GOT3 (cell line): ENCODE data around the gene KRTAP10-8.
"Not testable (repeated sequence)": the region's sequence is repeated elsewhere in the genome, so short reads cannot be mapped to it uniquely, and the experiment has no call there.

ENCODE experiments used
- DNase-seq: peaks from one replicate; lab custom pipeline; 2025; ENCODE audit warnings: mixed read lengths; lab: John Stamatoyannopoulos, UW

Gene KRTAP10-8

GRCh38 chr21:44612029-44612486, at the start of gene KRTAP10-8:
TSS of gene KRTAP10-8 (plus strand) at chr21:44612079. CDS start at chr21:44612101, 22 bp downstream.
- DNase-seq = no peak

- DNase-seq = no peak
Observed at GRCh38 chr21:44564099-44564498, 47.8 kb upstream of the KRTAP10-8 start.

GRCh38 chr21:44564886-44565598, 46.8 kb upstream of the KRTAP10-8 start:
- no peak for DNase-seq

DNA sequence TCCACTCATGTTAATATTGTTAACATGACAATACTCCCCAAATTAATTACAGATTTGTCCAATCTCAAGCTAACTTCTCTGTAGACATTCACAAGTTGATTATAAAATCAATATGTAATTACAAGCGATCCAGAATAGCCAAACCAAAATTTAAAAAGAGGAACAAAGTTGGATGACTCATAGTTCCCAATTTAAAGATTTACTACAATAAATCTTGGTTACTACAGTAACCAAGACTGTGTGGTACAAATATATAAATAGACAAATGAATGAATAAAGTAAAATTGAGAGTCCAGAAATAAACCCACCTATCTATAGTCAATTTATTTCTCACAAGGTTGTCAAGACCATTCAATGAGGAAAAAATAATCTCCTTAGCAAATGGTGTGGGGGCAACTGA, 45.5 kb upstream of the KRTAP10-8 start:
- DNase-seq = no peak

DNA sequence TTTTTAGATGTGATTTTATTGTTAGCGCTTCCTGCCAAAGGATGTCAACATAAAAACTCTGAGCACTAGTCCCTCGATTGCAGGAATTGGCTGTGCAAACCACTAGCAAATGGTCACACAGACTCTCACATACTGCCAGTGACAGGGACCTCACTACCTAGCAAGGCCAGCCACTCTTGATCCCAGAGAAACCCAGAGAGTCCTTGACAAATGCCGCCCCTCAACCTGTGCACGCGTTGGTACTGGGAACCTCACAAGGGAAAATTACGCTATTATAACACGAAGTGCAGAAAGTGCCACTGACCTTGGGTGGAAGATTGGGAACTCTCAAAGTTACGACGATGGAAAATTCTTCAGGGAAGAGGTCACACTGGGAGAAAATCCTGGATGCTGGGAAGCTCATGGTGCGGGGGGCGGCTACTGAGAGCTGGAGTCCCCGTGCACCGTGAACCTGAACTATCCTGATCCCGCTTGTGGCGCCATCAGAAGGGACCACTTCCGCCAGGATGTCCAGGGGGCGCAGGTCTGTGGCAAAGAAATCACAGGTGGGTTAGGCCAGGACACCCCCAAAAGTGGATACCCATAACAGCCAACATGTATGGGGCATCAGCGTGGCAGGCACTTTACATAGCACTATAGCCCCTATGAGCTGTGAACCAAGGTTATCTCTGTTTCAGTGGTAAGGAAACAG, 44.3 kb upstream of the KRTAP10-8 start:
- DNase-seq = no peak

- DNase-seq = no peak
Observed at GRCh38 chr21:44568261-44568660, 43.6 kb upstream of the KRTAP10-8 start.

- DNase-seq = no peak
Observed at GRCh38 chr21:44568667-44569556, 43.0 kb upstream of the KRTAP10-8 start.

GRCh38 chr21:44569861-44570517, 41.9 kb upstream of the KRTAP10-8 start:
- DNase-seq = no peak

DNA sequence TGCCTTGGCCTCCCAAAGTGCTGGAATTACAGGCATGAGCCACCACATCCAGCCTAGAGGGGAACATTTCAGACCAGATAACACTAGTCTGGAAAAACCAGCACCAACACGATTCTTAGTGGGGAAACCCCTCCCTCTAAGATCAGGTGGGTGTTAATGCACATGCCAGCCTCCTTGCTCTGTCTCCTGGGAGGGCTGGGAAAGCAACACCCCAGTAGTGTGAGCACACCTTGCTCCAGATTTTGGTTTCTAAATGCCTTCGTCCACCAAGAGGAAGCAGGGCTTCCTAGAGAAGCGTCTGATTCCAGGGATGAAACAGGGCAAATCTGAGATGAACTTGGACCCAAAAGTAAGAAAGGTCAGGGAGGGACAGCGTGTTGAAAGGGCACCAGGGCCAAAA, 40.6 kb upstream of the KRTAP10-8 start:
- DNase-seq = no peak

GRCh38 chr21:44571844-44572782, 39.8 kb upstream of the KRTAP10-8 start:
- no peak for DNase-seq

DNA sequence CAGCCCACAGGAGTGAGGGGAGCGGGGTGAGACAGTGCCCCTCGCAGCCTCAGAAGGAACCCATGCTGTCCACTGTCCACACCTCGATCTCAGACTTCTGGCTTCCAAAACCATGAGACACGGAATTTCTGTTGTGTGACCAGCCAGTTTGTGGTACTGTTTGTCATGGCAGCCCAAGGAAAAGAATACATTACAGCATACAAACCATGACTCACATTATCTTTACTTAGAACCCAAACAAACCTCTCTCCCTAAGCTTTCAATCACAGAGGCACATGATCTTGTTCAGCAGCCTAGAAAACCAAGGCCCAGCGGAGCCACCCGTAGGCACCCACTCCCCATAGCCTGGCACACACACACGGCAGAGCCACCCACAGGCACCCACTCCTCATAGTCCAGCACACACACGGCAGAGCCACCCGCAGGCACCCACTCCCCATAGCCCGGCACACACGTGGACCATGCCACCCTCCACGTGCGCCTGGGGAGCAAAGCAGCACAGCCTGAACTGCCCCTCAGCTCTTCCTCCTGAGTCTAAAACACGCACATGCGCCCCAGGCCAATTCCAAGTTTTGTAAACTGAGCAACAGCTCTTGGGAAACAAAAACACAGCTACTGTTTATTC, 38.8 kb upstream of the KRTAP10-8 start:
- DNase-seq = no peak

GRCh38 chr21:44573630-44574456, 38.0 kb upstream of the KRTAP10-8 start, which contains the start of gene KRTAP10-4:
TSS of gene KRTAP10-4 (plus strand) at chr21:44573729. CDS start at chr21:44573759, 30 bp downstream.
- DNase-seq = not testable (repeated sequence)

- no peak for DNase-seq
Observed at GRCh38 chr21:44574457-44575306, 37.2 kb upstream of the KRTAP10-8 start.

DNA sequence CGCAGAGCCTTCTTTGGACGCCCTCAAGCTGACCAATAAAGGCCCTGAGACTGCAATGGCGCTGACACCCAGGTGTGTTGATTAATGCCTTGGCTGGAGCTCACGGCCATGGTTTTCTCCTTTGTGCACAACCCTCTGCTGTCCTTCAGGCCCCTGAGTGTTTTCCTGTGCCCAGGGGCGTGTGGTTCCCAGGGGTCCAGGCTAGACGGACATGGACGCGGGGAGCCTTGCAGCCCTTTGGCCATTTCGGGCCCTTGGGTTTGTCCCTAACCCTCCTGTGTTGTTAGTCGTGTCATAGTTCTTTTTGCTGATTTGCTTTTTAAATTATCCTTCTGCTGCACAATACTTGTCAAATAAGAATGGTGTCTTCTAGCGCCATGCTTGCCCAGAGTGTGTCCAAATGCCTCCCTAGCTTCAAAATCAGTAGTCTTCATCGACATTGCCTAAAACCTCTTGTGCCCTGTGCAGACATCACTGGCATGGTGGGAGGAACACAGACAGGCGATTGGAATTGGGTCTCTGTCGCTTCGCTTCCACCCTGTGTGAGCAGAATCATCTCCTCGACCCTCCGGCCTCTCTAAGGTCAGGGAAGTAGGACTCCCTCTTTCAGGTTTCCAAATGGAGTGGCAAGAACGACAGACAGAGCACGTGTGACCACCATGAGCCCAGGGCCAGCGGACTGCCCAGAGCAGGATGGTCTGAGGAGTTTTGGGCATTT, 36.4 kb upstream of the KRTAP10-8 start:
- no peak for DNase-seq

GRCh38 chr21:44576025-44576420, 35.9 kb upstream of the KRTAP10-8 start:
- no peak for DNase-seq

- no peak for DNase-seq
Observed at GRCh38 chr21:44578371-44579055, 33.4 kb upstream of the KRTAP10-8 start.
